GM20000 (cell line): Measurements from ENCODE around the gene CDC73.

Source experiments
- DNase-seq: peaks from one replicate; pipeline ENCODE4 v3.0.0; 2012; ENCODE audit warnings: low spot score
- TF ChIP-seq, protein P1 (sequence below): IDR thresholded peaks from 2 replicates; pipeline ENCODE4 v1.5.1; 2012; ENCODE audit warnings: mild to moderate bottlenecking, control low read depth; ENCODE audit errors: extremely low read depth, missing control alignments

Gene CDC73

DNA sequence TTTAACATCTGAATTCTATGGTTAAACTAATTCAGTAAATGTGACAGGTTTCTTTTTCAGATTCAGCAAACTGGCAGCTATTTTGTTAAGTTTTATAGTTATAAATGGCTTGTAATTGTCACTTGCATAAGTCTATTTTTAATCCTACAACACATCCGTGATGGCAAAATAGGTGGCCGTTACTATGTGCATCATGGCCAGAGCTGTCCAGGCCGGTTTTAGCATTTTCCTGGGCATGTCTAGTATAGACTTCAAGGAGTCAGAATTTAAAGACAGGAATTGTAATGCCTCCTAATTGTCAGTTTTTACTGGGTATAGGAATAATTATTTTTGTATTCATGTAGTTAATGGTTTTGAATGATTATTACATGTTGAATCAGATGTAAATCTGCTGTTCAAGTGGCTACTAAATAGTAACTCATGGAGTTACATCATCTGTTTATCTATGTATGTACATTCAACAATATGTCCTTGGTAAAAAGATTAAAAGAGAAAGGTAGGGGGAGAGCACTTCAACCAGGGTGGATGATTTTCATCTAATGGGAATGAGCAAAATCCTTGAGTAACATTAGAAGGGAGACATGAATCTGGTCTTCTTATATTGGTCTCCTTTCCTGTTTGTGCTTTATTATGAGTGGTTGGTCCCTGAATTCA is 67.7 kb downstream of the CDC73 start:
- TF ChIP-seq, protein P1, sequence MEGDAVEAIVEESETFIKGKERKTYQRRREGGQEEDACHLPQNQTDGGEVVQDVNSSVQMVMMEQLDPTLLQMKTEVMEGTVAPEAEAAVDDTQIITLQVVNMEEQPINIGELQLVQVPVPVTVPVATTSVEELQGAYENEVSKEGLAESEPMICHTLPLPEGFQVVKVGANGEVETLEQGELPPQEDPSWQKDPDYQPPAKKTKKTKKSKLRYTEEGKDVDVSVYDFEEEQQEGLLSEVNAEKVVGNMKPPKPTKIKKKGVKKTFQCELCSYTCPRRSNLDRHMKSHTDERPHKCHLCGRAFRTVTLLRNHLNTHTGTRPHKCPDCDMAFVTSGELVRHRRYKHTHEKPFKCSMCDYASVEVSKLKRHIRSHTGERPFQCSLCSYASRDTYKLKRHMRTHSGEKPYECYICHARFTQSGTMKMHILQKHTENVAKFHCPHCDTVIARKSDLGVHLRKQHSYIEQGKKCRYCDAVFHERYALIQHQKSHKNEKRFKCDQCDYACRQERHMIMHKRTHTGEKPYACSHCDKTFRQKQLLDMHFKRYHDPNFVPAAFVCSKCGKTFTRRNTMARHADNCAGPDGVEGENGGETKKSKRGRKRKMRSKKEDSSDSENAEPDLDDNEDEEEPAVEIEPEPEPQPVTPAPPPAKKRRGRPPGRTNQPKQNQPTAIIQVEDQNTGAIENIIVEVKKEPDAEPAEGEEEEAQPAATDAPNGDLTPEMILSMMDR, result no peak
- no peak for DNase-seq

DNA sequence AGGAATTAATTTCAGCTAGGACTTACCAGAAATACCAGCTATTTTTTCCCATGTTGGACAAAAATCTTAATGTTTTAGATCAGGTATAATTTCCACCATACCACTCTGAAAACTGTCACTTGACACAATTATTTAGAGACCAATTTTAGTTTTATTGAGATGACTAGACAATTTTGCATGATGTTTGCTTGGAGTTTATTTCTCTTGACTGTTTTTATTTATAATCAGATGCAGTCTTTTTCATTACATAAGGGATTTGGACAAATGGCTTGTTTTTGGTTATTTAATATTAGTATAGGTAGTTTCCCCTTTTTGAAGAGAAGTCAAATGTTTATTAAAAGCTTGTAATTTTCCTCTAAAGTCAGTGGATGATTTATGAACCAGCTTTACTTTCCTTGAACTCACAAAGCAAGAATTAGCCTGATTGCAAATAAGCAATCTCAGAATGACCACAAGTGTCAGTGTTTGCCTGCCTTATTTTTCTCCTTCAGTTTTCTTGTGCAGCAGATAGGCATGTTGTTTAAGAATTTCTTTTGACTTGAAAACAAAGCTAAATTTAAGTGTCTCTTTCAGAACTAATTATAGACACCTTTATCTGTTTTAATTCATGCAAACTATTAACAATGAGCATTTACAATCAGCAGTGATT is 68.4 kb downstream of the CDC73 start:
- TF ChIP-seq, protein P1, result no peak
- DNase-seq, result peak; percentile 4

DNA sequence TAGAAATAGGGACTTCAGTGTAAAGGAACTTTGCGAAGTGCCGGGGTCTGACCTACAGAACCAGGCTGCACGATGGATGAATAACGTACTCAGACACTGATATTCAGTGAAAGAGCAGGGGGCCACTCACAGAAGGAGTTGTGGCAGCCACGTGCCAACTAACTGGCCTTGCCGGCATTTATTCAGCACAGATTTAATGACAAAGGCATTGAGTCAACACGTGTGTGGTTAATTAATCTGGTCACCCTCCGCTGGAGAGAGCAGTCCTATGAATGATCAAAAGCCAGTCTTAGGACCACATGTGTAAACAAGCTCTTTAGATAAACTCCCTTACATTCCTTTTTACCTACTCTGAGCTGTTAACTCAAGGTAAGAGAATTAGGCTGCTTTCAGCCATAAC is 70.8 kb downstream of the CDC73 start:
- TF ChIP-seq, protein P1, result no peak
- DNase-seq, result no peak

DNA sequence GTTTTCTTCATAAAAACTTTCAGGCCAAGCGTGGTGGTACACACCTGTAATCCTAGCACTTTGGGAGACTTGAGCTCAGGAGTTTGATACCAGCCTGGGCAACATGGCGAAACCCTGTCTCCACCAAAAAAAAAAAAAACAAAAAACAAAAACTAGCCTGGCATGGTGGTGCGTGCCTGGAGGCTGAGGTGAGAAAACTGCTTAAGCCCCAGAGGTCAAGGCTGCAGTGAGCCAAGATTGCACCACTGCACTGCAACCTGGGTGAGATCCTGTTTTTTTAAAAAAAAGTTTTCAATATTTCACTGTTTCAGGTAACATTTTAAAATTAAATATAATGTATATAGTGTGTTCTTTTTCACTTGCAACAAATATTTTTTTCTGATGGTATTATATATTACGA is 78.1 kb downstream of the CDC73 start:
- DNase-seq, result no peak
- TF ChIP-seq, protein P1, result no peak

DNA sequence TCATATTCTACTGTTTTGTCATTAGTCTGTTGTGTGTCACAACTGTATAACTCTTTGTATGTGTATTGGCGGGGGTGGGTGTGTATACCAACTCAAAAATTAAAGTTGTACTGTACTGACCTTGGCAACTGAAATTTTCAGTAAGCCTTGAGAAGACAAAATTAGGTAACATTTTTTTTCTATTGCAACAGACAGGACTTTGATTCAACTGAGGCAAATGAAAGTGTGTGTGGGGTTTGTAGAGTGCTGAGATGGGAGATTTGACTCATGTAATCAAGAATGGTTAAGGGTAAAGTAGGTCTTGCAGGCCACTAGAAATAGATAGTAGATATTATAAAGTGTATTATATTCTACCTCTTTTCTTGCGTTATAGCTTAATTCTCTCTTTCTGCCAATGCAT is 79.2 kb downstream of the CDC73 start:
- DNase-seq, result no peak

DNA sequence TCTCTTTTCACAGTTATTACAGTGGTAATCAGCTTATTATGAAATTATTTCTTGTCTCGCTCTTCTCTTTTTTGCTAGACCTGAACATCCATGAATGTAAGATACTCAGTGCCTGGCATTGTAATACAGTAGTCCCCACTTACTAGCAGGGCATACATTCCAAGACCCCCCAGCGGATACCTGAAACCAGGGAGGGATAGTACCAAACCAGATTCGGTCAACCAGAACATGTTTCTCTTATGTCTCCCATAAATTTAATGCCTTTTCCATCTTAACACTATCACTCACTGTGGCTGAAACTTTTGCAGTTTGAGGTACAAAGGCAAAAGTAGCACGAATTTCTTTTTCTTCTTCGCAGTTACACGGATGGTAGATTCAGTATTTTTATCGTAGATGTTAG is 89.2 kb downstream of the CDC73 start:
- TF ChIP-seq, protein P1, result no peak
- DNase-seq, result no peak

More for the DNA sequence above, 79.2 kb downstream of the CDC73 start:
- TF ChIP-seq, protein P1, result no peak

DNA sequence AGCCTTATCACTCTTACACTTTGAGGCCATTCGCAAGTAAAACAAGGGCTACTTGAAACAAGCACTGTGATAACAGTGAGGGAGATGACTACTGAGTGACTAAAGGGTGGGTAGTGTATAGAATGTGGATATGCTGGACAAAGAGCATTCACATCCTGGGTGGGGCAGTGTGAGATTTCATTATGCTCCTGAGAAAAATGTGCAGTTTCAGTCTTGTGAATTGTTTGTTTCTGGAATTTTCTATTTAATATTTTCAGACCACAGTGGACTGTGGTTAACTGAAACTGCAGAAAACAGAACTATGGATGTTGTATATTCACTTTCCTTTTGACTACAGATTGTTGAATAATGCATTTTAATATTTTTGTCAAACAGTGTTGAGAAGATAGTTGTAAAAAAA is 89.7 kb downstream of the CDC73 start:
- DNase-seq, result peak; percentile 5
- TF ChIP-seq, protein P1, result no peak
